A549 treated with dexamethasone at 1 μM for 4 hours (cell line): ENCODE measurements around the gene MVK. TPM values are rescaled to one million over a fixed set of nuclear protein-coding genes. Genes with fewer than 3 reads are reported as not detected.

Experiments used
- total RNA-seq: library from RNA; stranded (reverse); fragments of 200-300 nt; extraction: Qiagen RNA extraction; gene quantifications from 5 replicates; pipeline ENCODE4 v1.2.3, GENCODE V29; 2022

MVK gene
- total RNA-seq: 5.1 to 8.2 TPM (median 7.5 TPM) in 5 replicates

DNA sequence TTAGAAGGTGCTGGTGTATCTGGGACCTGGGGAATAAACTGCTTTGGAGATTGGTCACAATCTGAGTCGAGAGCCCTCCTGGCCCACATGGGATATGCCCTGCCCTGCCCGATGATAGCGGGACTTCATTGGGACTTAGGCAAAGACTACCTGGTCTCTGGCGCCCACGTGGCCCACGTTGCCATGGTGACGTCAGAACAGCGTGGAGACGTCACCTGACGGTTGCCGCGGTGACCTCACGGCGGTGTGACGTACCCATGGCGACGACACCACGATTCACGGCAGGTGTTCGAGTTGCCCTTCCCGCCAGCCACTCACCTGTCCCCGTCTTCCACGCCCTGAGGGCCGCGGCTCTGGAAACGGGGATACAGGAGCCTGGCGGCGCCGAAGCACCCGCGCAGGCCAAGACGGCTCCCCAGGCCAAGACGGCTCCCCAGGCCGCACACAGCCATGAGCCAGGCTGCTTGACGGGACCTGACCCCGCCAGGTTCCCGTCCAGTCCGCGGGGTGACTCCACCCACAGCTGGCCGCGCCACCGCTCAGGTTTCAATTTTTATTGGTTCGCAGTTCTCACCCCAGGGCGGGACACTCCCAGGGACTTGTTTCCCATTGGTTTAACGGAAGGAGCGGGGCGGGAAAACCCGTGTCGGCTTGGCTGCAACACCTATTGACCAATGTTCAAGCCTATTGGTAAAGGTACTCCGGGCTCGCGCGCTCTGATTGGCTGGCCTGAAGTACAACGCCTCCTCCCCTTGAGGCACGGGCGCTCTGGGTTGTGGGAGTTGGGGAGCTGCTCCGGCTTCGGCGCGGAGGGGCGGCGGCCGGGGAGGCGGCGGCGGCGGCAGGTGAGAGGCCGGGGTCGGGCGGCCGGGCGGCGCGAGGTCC, at the start of gene MVK, which contains the start of gene MMAB:
MVK (plus strand) TSS at position 766 of the 885 bp plus-strand sequence. CDS start 1,029 bp downstream, outside the sequence.
MMAB (minus strand) TSS at position 476 of the 885 bp plus-strand sequence; CDS start at position 452, 24 bp downstream.

Other genes with a start within 250 kb of the MVK start
- gene MYO1H, start 225.9 kb upstream of the MVK start, total RNA-seq: not detected in 5 replicates
- gene KCTD10, start 96.5 kb upstream of the MVK start, total RNA-seq: 44.0 to 57.7 TPM (median 50.0 TPM) in 5 replicates
- gene UBE3B, start 96.2 kb upstream of the MVK start, total RNA-seq: 12.3 to 17.0 TPM (median 14.4 TPM) in 5 replicates
- 26.9 to 29.4 TPM (median 28.4 TPM) in 5 replicates for gene MMAB, start 290 bp upstream of the MVK start, total RNA-seq
- gene FAM222A, start 140.0 kb downstream of the MVK start, total RNA-seq: 3.3 to 7.0 TPM (median 5.8 TPM) in 5 replicates